Heart right ventricle (tissue), 16 donors: ENCODE data around the gene PERM1. TPM values are rescaled to one million over a fixed set of nuclear protein-coding genes. Genes with fewer than 3 reads are reported as not detected.

ENCODE experiments used
- ATAC-seq, 8 donors: fragments of 200-7000 bp; cut with Tn5 transposase; one replicate each; pipeline ENCODE4 v1.9.1; 2020; ENCODE audit warnings: mild to moderate bottlenecking in 8 of 8, moderate library complexity in 8 of 8, moderate number of reproducible peaks in 1 of 8
- DNase-seq, 2 donors: peaks; one replicate each; pipeline ENCODE4 v3.0.0-alpha.2; 2020
- H3K27ac ChIP-seq, 10 donors: fragments of 200-600 bp; sonication (generic) in 2 of 10; one replicate each; pipeline versions ENCODE4 v1.5.0 to v1.8.0; 2020 to 2022; ENCODE audit warnings: mild to moderate bottlenecking in 3 of 10
- H3K27me3 ChIP-seq, 7 donors: fragments of 200-600 bp; one replicate each; pipeline ENCODE4 v1.8.0; 2021 to 2022; ENCODE audit warnings: mild to moderate bottlenecking in 2 of 7
- H3K36me3 ChIP-seq, 9 donors: fragments of 200-600 bp; sonication (generic) in 1 of 9; one replicate each; pipeline versions ENCODE4 v1.5.0 to v1.8.0; 2020 to 2022; ENCODE audit warnings: mild to moderate bottlenecking in 2 of 9
- H3K4me1 ChIP-seq, 9 donors: fragments of 200-600 bp; sonication (generic) in 1 of 9; one replicate each; pipeline versions ENCODE4 v1.5.0 to v1.8.0; 2020 to 2022; ENCODE audit warnings: mild to moderate bottlenecking in 4 of 9
- H3K4me3 ChIP-seq, 10 donors: fragments of 200-600 bp; sonication (generic) in 2 of 10; one replicate each; pipeline versions ENCODE4 v1.5.0 to v1.8.0; 2020 to 2022; ENCODE audit warnings: mild to moderate bottlenecking in 7 of 10, moderate library complexity in 2 of 10
- H3K9me3 ChIP-seq, 11 donors: fragments of 200-600 bp in 10 of 11; sonication (generic) in 2 of 11; one replicate each; pipeline versions ENCODE4 v1.5.0 to v1.8.0; 2013 to 2022; ENCODE audit warnings: mild to moderate bottlenecking in 2 of 11, control low read depth in 1 of 11, moderate library complexity in 1 of 11
- CTCF ChIP-seq, 9 donors: fragments of 200-600 bp; sonication (generic) in 2 of 9; IDR thresholded peaks; one replicate each; pipeline versions ENCODE4 v1.5.0 to v1.8.0; 2021 to 2022; ENCODE audit warnings: antibody characterized with exemption in 9 of 9, mild to moderate bottlenecking in 5 of 9, moderate library complexity in 1 of 9
- WGBS, 2 donors: extraction: QIAGEN DNeasy Blood & Tissue Kit; methylation state at CpG; one replicate each; pipeline ENCODE4 v1.1.7; 2013; ENCODE audit warnings: inconsistent platforms in 1 of 2; 5-methylcytosine and 5-hydroxymethylcytosine counted together
- intact Hi-C, 10 donors: fragments of 100-400 bp; cut with DNase I; formaldehyde crosslinking; loops; one replicate each; pipeline versions ENCODE4 v1.11.1 to v1.14.2; 2022
- polyA plus RNA-seq, 2 donors: library from polyadenylated mRNA; stranded (reverse); fragments of 200-250 nt; gene quantifications; one replicate each; pipeline ENCODE4 v1.2.3, GENCODE V29; 2013
- total RNA-seq, 10 donors: library from RNA; stranded (reverse); fragmentation: NEBNext Ultra II Directional in 3 of 10; extraction: Animal tissue kit (Norgen Biotek cat#: 25700) in 3 of 10; gene quantifications; one replicate each; pipeline versions ENCODE4 v1.2.1 to v1.2.4, GENCODE V29; 2021 to 2023
- donor health status: Arrhythmogenic right ventricular cardiomyopathy.
- donor health status: ischemic (EF 13 %, LVEDD 7.1; RV severe dilation, severe dysfunction).
- donor health status: healthy with polysubstance abuse.
- donor health status: DM: no; HTN: yes; CAD: no.
- donor health status: DM: no; HTN: no; CAD: no.
- donor health status: ischemic (EF 25% LVEDD 6.9; RV normal size, moderate dysfunction).
- donor health status: ischemic (EF 25% LVEDD 5.7; RV mildly dilated, moderate dysfunction).
- donor health status: healthy.
- donor health status: DM: yes; HTN: yes; CAD: no.
- donor health status: Ischemic cardiomyopathy.
- donor health status: ischemic (EF 35%, LVEDD 5.7; RV mildly dilated, moderate dysfunction).
- donor health status: nonischemic (EF 11% LVEDD 7.7; RV severe dilation, severe dysfunction).
- donor health status: DM: yes; HTN: yes; CAD: no.
- donor health status: PGD.
- donor health status: ischemic (EF 29% LVEDD 5.4; RV normal size, mild dysfunction).
- donor health status: nonischemic (EF 23%, LVEDD 6.1; RV moderate dilation, normal function).

The PERM1 gene
- total and polyA plus RNA-seq, 12 donors = 55.1 to 513 (median 122) TPM

- peaks cover 0 to 30% (median 7%) of the 10 kb centered on the region in 7 donors for H3K27me3 ChIP-seq
- no peaks in the 10 kb centered on the region for H3K9me3 ChIP-seq
- H3K4me1 ChIP-seq = peaks cover 0 to 54% (median 9%) of the 10 kb centered on the region in 9 donors
- peaks cover 0 to 4% (median 0%) of the 10 kb centered on the region in 9 donors for H3K36me3 ChIP-seq
- H3K4me3 ChIP-seq = peak overlapping the region; percentile 39 to 60 (median 57)
- 41 to 44% methylated on average over 35 of the region's 35 CpGs for WGBS, 2 donors
- ATAC-seq = peak; percentile 48 to 79 (median 72)
- intact Hi-C loops = loop anchor here in 4 of 10 donors (5.0 kb wide), 2 partner anchors 82 to 87 kb away; no protein-coding TSS in a partner anchor
- peak in 2 of 9 donors; percentile 12 to 16 for TF ChIP-seq CTCF (IDR thresholded peaks at IDR 0.05)
- peak overlapping the region; percentile 83 to 97 (median 96) for H3K27ac ChIP-seq
- DNase-seq = peak; percentile 80 to 85
These were observed 1.1 kb downstream of the PERM1 start for GRCh38 chr1:980602-981395.

GRCh38 chr1:980137-980571, 1.7 kb downstream of the PERM1 start:
- H3K4me3 ChIP-seq = peak overlapping the region; percentile 39 to 60 (median 57)
- peaks cover 0 to 32% (median 13%) of the 10 kb centered on the region in 7 donors for H3K27me3 ChIP-seq
- H3K9me3 ChIP-seq = no peaks in the 10 kb centered on the region
- DNase-seq (peak in 1 of 2 donors; percentile 29), ATAC-seq (peak in 4 of 8 donors; percentile 0 to 5 (median 2))
- H3K36me3 ChIP-seq = peaks cover 0 to 4% (median 0%) of the 10 kb centered on the region in 9 donors
- peak overlapping the region; percentile 59 to 97 (median 96) for H3K27ac ChIP-seq
- peaks cover 0 to 60% (median 11%) of the 10 kb centered on the region in 9 donors for H3K4me1 ChIP-seq
- no peak for TF ChIP-seq CTCF (IDR thresholded peaks at IDR 0.05)
- WGBS, 2 donors = 58 to 60% methylated on average over 13 of the region's 13 CpGs
- intact Hi-C loops = loop anchor here in 4 of 10 donors (5.0 kb wide), 2 partner anchors 82 to 87 kb away; no protein-coding TSS in a partner anchor

- peak overlapping the region; percentile 19 to 60 (median 57) for H3K4me3 ChIP-seq
- intact Hi-C loops = loop anchor here in 4 of 10 donors (5.0 kb wide), 2 partner anchors 83 to 88 kb away; no protein-coding TSS in a partner anchor
- no peak for TF ChIP-seq CTCF (IDR thresholded peaks at IDR 0.05)
- peaks cover 0 to 35% (median 17%) of the 10 kb centered on the region in 7 donors for H3K27me3 ChIP-seq
- DNase-seq = no peak
- peak overlapping the region in 8 of 10 donors; percentile 26 to 97 (median 91) for H3K27ac ChIP-seq
- peaks cover 0 to 60% (median 11%) of the 10 kb centered on the region in 9 donors for H3K4me1 ChIP-seq
- ATAC-seq = no peak
- peaks cover 0 to 4% (median 0%) of the 10 kb centered on the region in 9 donors for H3K36me3 ChIP-seq
- WGBS, 2 donors = 76 to 93% methylated on average over 9 of the region's 9 CpGs
- H3K9me3 ChIP-seq = no peaks in the 10 kb centered on the region
These were observed 2.2 kb downstream of the PERM1 start for GRCh38 chr1:979744-980072.
